Right cardiac atrium (tissue), 5 donors: ENCODE measurements around the gene CYP27C1. TPM values are rescaled to one million over a fixed set of nuclear protein-coding genes. Genes with fewer than 3 reads are reported as not detected.

Experiments used
- ATAC-seq, 2 donors: fragments of 200-7000 bp; cut with Tn5 transposase; one replicate each; pipeline versions ENCODE4 v1.8.0 to v1.9.1; 2020; ENCODE audit warnings: moderate library complexity in 2 of 2, mild to moderate bottlenecking in 1 of 2
- DNase-seq, 3 donors: peaks; one replicate each; pipeline ENCODE4 v3.0.0-alpha.2; 2020
- H3K27ac ChIP-seq: one replicate; pipeline ENCODE4 v1.5.1; 2013; ENCODE audit warnings: mild to moderate bottlenecking, low read length, control low read depth, moderate library complexity
- H3K27me3 ChIP-seq: one replicate; pipeline ENCODE4 v1.6.1; 2013; ENCODE audit not compliant: control insufficient read depth, insufficient read depth
- H3K4me1 ChIP-seq: one replicate; pipeline ENCODE4 v1.6.1; 2013; ENCODE audit warnings: low read length; ENCODE audit not compliant: control insufficient read depth, insufficient read depth
- H3K4me3 ChIP-seq: one replicate; pipeline ENCODE4 v1.5.1; 2013; ENCODE audit warnings: low read length, control low read depth
- H3K9me3 ChIP-seq: one replicate; pipeline ENCODE4 v1.6.1; 2013; ENCODE audit warnings: low read length; ENCODE audit not compliant: control insufficient read depth
- WGBS: extraction: QIAGEN DNeasy Blood & Tissue Kit; methylation state at CpG from one replicate; pipeline ENCODE4 v1.1.7; 2013; 5-methylcytosine and 5-hydroxymethylcytosine counted together
- intact Hi-C, 4 donors: fragments of 100-400 bp; cut with DNase I; formaldehyde crosslinking; loops; one replicate each; pipeline versions ENCODE4 v1.11.0 to v1.14.0; 2022 to 2023
- polyA plus RNA-seq: library from polyadenylated mRNA; stranded (reverse); fragments of 200-250 nt; gene quantifications from one replicate; pipeline ENCODE4 v1.2.3, GENCODE V29; 2013
- total RNA-seq, 4 donors: library from RNA; stranded (reverse); fragmentation: NEBNext Ultra II Directional; extraction: Animal tissue kit (Norgen Biotek cat#: 25700); gene quantifications; one replicate each; pipeline ENCODE4 v1.2.1, GENCODE V29; 2021
- donor health status: healthy with polysubstance abuse.
- donor health status: DM: no; HTN: yes; CAD: no.
- donor health status: DM: no; HTN: no; CAD: no.
- donor health status: DM: no; HTN: yes; CAD: no; lungs with severe emphysema.
- donor health status: DM: yes; HTN: yes; CAD: no.

The CYP27C1 gene
- total and polyA plus RNA-seq, 5 donors = 0.18 to 0.29 (median 0.22) TPM

GRCh38 chr2:127188797-127189196, 31.3 kb downstream of the CYP27C1 start:
- DNase-seq = no peak
- 93% methylated on average over 8 of the region's 8 CpGs for WGBS
- intact Hi-C loops = no loop called here
- Histone ChIP-seq H3K9me3 (no peaks in the 10 kb centered on the region), H3K4me3 (no peak overlapping the region), H3K27ac (no peak overlapping the region), H3K27me3 (no peaks in the 10 kb centered on the region), H3K4me1 (no peaks in the 10 kb centered on the region)
- ATAC-seq = no peak

DNA sequence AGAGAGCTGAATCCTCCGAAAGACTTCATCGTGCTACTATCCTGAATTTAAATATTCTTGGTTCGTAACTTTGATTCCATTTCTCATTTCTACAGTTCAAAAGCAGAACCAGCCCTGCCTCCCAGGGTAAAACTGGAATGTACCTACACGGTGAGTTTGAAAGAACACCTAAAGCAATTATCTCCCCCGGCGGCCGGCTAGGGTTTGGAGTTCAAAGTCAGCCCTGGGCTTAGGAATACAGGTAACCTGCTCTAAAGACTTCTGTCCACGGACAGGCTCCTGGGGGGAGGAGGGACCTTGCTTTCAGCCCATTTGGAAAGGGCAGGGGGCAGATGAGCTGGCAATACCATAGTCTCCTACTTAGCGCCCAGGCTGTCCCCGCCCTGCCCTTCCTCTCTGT, 32.3 kb downstream of the CYP27C1 start:
- Histone ChIP-seq H3K9me3 (no peaks in the 10 kb centered on the region), H3K27ac (no peak overlapping the region), H3K4me3 (no peak overlapping the region), H3K4me1 (no peaks in the 10 kb centered on the region), H3K27me3 (no peaks in the 10 kb centered on the region)
- no peak for DNase-seq
- intact Hi-C loops = no loop called here
- 76% methylated on average over 10 of the region's 10 CpGs for WGBS
- no peak for ATAC-seq

DNA sequence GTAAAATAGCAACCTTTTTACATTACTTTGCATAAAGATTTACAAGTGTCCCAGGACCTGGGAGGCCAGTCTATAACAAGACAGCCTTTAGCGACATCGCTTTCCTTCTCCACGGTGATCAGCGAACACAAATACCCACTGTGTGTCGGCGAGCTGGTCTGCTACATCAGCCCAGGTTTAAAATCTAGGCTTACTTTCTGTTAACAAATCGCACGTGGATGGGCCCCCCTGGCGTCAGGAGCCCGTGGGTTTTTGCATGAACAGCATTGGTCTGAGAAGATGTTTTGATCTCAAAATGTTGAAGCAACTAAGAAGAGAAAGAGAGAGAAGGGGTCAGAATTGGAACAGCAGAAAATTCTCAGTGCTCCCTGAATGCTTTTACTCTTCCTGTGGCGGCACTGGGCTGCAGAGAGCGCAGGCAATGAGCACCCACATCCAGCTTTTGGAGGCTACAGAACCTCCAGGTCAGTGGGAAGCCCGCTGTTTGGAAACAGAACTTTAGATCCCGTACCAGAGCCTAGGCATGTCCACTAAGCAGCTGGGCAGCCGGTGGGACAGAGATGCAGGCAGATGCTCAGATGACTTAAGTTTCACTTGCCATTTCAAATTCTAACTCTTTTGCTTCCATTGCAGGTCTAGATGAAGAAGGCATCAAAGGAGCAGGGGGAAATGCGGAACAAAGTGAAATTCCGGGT, 32.9 kb downstream of the CYP27C1 start:
- no peak for DNase-seq
- WGBS = 83% methylated on average over 17 of the region's 17 CpGs

DNA sequence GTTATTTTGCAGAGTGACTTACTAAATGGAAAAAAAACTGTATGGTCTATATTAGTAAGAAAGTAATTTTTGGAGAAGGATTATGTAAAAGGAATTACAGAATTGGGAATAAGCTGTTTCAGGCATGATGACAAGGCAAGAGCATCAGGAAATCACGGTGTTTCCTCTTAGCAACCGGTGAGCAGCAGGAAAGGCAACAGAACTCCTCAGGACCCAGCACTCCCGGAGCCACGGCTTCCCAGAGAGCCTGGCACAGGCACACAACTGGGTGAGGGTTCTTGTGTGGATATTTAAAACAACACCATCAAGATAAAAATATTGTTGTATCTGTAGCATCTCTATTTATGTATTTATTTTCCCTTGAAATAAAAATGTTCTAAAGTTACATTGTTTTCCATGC, 34.4 kb downstream of the CYP27C1 start:
- Histone ChIP-seq H3K27me3 (no peaks in the 10 kb centered on the region), H3K4me3 (no peak overlapping the region), H3K27ac (no peak overlapping the region), H3K9me3 (no peaks in the 10 kb centered on the region), H3K4me1 (no peaks in the 10 kb centered on the region)
- intact Hi-C loops = no loop called here
- no peak for DNase-seq
- WGBS = 61% methylated on average over 4 of the region's 4 CpGs
- no peak for ATAC-seq

More for the DNA sequence above, 32.9 kb downstream of the CYP27C1 start:
- no peak overlapping the region for H3K27ac ChIP-seq
- no peaks in the 10 kb centered on the region for H3K4me1 ChIP-seq
- no peak for ATAC-seq
- H3K4me3 ChIP-seq = no peak overlapping the region
- intact Hi-C loops = no loop called here
- H3K9me3 ChIP-seq = no peaks in the 10 kb centered on the region
- no peaks in the 10 kb centered on the region for H3K27me3 ChIP-seq

- H3K9me3 ChIP-seq = no peaks in the 10 kb centered on the region
- 70% methylated on average over 9 of the region's 9 CpGs for WGBS
Observed at GRCh38 chr2:127185093-127185492, 35.0 kb downstream of the CYP27C1 start.

DNA sequence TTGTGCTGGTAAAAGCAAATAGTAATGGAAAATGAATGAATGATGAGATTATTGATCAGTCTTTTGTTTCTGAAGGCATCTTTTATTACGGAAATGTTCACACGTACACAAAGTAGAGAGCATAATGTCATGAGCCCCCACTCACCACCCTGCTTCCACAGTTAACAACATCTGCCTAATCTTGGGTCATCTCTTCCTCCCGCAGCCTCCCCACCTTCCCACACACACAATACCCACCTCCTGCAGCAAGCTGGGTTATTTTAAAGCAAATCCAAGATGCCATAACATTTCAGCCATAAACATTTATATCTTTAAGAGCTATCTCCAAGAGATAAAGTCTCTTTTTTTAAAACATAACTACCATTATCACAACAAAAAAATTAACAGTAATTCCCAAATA, 36.3 kb downstream of the CYP27C1 start:
- no peaks in the 10 kb centered on the region for H3K9me3 ChIP-seq
- no peak for DNase-seq
- intact Hi-C loops = no loop called here
- H3K27ac ChIP-seq = no peak overlapping the region
- no peaks in the 10 kb centered on the region for H3K27me3 ChIP-seq
- no peak overlapping the region for H3K4me3 ChIP-seq
- H3K4me1 ChIP-seq = no peaks in the 10 kb centered on the region
- 82% methylated on average over 3 of the region's 3 CpGs for WGBS
- ATAC-seq = no peak

More at GRCh38 chr2:127185093-127185492, 35.0 kb downstream of the CYP27C1 start:
- H3K27ac ChIP-seq = no peak overlapping the region
- H3K4me3 ChIP-seq = no peak overlapping the region
- no peak for ATAC-seq
- DNase-seq = no peak
- intact Hi-C loops = no loop called here
- H3K4me1 ChIP-seq = no peaks in the 10 kb centered on the region
- no peaks in the 10 kb centered on the region for H3K27me3 ChIP-seq

DNA sequence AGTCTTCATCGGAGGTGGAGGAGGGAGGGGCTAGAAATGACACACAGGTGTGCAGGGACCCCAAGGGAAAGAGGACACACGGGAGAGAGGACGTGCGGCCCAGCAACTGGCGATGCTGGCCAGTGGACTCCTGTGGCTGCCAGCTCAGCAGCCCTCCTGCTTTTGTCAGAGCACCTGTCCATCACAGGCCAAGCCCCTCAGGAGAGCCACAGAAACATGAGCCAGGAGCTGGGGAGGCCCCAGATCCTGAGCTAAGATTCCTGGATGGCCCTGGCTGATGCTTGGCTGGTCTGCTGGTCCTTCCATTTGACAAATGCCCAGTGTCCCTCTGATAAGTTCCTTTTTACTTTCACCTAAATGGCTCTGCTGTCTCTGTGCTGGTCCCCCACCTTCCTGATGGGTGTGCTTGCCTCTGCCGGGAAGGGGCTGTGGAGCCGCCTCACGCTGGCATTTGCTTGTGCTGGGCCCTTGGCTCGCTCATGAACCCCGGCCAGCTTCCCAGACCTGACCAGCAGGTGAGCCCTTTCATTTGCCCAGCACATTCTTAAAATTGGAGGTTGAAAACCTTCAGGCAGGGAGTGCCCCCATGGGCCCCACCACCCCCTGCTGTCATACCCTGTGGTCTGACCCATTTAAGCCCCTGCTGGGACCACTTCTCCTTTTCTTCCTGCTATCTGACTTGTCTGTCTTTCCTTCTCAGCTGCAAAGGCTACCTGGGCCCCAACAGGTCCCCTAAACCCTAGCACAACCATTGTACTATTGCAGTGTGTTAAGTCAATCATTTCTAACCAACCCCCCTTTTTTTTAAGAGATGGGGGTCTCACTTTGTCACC, 37.3 kb downstream of the CYP27C1 start:
- 89% methylated on average over 10 of the region's 10 CpGs for WGBS

DNA sequence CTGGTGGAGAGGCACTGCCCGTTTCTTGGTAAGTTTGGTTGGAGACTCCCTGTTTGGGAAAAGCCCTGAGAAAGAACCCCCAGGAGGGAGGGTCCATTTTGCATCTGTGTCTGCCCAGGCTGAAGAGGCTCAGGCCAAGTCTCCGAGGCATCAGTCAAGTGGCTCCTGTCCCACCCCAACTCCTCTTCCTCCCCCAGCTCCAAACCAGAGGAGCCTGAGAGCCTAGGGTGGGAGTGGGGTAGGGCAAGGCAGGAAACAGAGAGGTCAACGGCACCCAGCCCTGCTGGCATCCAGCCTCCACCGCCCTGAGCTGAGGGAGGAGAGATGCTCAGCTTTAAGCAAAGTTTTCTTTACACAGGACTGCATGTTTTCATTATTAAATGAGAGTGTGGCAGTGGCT, 38.2 kb downstream of the CYP27C1 start:
- H3K9me3 ChIP-seq = no peaks in the 10 kb centered on the region
- 73% methylated on average over 4 of the region's 4 CpGs for WGBS
- H3K27ac ChIP-seq = no peak overlapping the region
- DNase-seq (no peak), ATAC-seq (no peak)
- no peaks in the 10 kb centered on the region for H3K27me3 ChIP-seq
- H3K4me1 ChIP-seq = no peaks in the 10 kb centered on the region
- intact Hi-C loops = no loop called here
- no peak overlapping the region for H3K4me3 ChIP-seq

More for the DNA sequence above, 37.3 kb downstream of the CYP27C1 start:
- no peak for ATAC-seq
- Histone ChIP-seq H3K27me3 (no peaks in the 10 kb centered on the region), H3K9me3 (no peaks in the 10 kb centered on the region), H3K4me1 (no peaks in the 10 kb centered on the region), H3K4me3 (no peak overlapping the region), H3K27ac (no peak overlapping the region)
- no peak for DNase-seq
- intact Hi-C loops = no loop called here

DNA sequence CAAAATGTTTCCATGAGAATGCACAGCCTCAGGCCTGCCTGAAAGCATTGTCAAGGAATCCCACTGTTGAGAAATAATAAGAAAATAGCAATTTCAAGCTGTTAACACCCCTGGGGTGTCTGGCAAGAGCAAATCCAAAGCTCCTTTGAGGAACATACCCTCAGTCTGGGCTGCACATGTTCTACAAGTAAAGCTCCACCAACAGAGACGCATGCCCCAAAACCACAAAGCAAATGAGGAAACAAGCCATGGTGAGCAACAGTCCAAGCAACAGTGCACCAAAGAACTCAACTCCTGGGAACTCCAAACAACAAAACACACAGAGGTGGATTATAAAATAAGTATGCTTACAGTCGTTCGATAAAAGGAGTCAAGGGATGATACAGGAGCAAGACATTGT, 40.3 kb downstream of the CYP27C1 start:
- Histone ChIP-seq H3K9me3 (no peaks in the 10 kb centered on the region), H3K27ac (no peak overlapping the region), H3K27me3 (no peaks in the 10 kb centered on the region), H3K4me3 (no peak overlapping the region), H3K4me1 (no peaks in the 10 kb centered on the region)
- intact Hi-C loops = loop anchor here in 1 of 4 donors (10.0 kb wide), 1 partner anchor 115 kb away; no protein-coding TSS in a partner anchor
- DNase-seq = no peak
- no peak for ATAC-seq
- 73% methylated on average over 3 of the region's 3 CpGs for WGBS

DNA sequence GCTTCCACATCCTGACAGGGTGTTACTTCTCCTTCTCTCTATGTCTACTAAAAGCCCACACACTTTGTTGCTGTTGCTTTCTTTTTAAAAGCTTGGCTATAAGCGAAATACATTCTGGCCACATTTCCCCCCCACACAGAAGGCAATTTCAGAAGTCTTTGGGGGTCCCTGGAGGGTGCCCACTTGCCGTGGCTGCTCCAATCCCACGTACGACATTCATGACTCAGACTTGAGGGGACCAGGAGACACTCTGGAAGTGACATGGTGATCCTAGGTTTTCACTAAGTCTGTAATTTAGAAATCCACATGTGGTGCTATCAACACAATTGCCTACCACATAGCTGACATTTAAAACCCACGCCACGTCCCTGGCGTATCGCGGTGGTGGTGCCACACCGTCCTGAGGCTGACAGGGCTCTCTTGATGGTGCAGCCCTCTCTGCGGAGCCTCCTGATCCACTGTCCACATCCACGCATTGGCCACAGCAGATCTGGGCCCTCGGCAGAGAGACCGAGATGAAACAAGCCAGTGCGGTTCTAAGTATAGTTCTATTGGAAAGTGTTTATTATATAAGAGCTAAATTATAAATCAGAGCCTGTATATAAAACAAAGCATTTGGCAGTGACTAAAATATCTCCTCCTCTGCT, 42.4 kb downstream of the CYP27C1 start:
- WGBS = 94% methylated on average over 15 of the region's 15 CpGs
- no peaks in the 10 kb centered on the region for H3K9me3 ChIP-seq
- H3K27ac ChIP-seq = no peak overlapping the region

More for the DNA sequence above, 42.4 kb downstream of the CYP27C1 start:
- H3K27me3 ChIP-seq = no peaks in the 10 kb centered on the region
- no peak overlapping the region for H3K4me3 ChIP-seq
- intact Hi-C loops = loop anchor here in 1 of 4 donors (10.0 kb wide), 1 partner anchor 113 kb away; no protein-coding TSS in a partner anchor
- no peak for ATAC-seq
- no peaks in the 10 kb centered on the region for H3K4me1 ChIP-seq
- no peak for DNase-seq
